Fibroblast of the aortic adventitia (primary cell): ENCODE results near the gene GATAD2B. TPM values are rescaled to one million over a fixed set of nuclear protein-coding genes. Genes with fewer than 3 reads are reported as not detected.

Experiments
- DNase-seq: peaks from one replicate; pipeline ENCODE4 v3.0.0-alpha.2; 2010; ENCODE audit warnings: low read depth
- H3K4me3 ChIP-seq: 2 replicates; pipeline ENCODE4 v1.5.1; 2011; ENCODE audit warnings: low read depth, mild to moderate bottlenecking, control low read depth, low read length, moderate library complexity
- CTCF ChIP-seq: IDR thresholded peaks from 2 replicates; pipeline ENCODE4 v1.5.1; 2011; ENCODE audit warnings: mild to moderate bottlenecking, low read length, control low read depth, inconsistent platforms; ENCODE audit not compliant: insufficient read depth
- total RNA-seq: library from RNA; depleted of rRNA; stranded (reverse); fragments of >200 nt; gene quantifications from 2 replicates; pipeline ENCODE4 v1.2.3, GENCODE V29; 2012; ENCODE audit warnings: low replicate concordance

GATAD2B gene
- total RNA-seq, 1 donor = 11.3 TPM

DNA sequence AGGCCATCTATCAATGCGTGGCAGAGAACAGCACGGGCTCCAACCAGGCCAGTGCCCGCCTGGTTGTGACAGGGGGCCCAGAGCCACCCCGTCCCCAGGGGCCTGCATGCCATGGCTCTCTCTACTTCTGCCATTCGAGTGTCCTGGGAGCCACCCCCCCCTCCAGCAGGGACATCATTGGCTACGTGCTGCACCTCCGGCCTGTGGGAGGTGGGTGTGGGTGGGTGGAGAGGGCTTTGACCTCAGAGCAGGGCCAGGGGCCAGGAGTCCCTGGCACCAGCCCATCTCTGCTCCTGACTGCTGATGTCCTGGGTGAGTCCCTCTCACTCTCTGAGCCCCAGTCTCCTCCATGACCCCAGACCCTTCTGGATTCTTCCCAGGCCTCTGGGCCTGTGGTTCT, 122.3 kb downstream of the GATAD2B start:
- no peak for DNase-seq
- TF ChIP-seq CTCF = no peak
- H3K4me3 ChIP-seq = no peak overlapping the region

DNA sequence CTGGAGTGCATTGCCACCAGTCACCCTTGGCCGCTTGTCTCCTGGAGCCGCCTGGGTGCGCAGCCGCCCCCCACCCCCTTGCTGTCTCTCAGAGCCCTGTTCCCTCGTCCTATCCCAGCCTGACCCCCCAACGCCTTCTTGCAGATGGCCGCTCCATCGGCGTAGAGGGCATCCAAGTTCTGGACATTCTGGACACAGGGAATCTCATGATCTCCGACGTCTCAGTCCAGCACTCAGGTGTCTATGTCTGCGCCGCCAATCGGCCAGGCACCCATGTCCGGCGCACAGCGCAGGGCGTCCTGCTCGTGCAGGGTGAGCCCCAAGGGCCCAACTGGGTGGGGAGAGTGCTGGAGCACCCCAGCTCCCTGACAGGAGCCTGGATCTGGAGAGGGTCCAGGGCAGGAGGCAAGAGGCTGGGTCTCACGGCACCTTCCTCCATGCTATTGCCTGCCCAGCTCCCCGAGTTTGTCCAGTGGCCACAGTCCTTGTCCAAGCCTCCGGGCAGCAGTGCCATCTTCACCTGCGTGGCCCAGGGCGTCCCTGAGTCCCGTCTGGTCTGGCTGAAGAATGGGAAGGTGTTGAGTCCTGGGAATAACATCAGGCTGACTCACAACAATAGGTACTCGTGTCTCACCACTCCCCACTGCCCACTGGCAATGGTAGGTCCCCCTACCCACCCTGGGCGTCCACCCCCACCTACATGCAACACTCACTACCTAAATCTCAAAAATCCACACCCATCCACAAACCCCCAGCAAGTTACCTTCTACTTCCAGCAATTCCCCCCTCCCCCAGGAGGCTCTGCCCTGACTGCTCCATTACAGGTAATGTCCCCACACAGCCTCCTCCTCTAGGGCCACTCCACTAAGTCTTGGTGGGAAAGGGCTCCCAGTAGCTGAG, 123.0 kb downstream of the GATAD2B start:
- H3K4me3 ChIP-seq = no peak overlapping the region
- no peak for TF ChIP-seq CTCF
- no peak for DNase-seq

- DNase-seq = no peak
- no peak for TF ChIP-seq CTCF
- no peak overlapping the region for H3K4me3 ChIP-seq
Observed at GRCh38 chr1:153799016-153799415, 123.8 kb downstream of the GATAD2B start.

DNA sequence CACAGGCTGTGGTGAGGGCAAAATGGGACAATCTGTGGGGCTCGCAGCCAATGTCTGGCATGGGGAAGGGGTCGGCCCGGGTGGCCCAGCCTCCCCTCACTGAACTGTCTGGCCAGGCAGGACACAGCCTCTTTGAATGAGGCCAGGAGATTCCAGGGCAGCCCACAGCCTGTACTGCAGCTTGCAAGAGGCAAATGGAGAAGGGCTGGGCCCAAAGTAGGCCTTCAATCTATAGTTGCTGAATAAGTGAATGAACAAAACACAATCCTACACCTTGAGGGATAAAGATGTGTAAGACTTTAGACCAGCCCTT, 124.3 kb downstream of the GATAD2B start:
- DNase-seq = no peak
- no peak for TF ChIP-seq CTCF
- no peak overlapping the region for H3K4me3 ChIP-seq

GRCh38 chr1:153796786-153797659, 125.7 kb downstream of the GATAD2B start:
- peak; percentile 78 for DNase-seq

More at GRCh38 chr1:153796786-153797659, 125.7 kb downstream of the GATAD2B start:
- TF ChIP-seq CTCF = peak; percentile 86
- H3K4me3 ChIP-seq = no peak overlapping the region
